GM19395 (cell line): ENCODE measurements around the gene MTX1.

Experiments used
- ATAC-seq: cut with Tn5 transposase; IDR thresholded peaks from one replicate; pipeline ENCODE4 v1.9.1; 2021; ENCODE audit warnings: mild to moderate bottlenecking, moderate library complexity; ENCODE audit not compliant: unreplicated experiment

The MTX1 gene

GRCh38 chr1:155174324-155175280 lies 33.9 kb upstream of the MTX1 start:
- ATAC-seq = no peak

GRCh38 chr1:155175281-155175926 lies 33.1 kb upstream of the MTX1 start:
- ATAC-seq = no peak

GRCh38 chr1:155175927-155176371 lies 32.5 kb upstream of the MTX1 start:
- ATAC-seq = no peak

- no peak for ATAC-seq
These were observed 31.9 kb upstream of the MTX1 start for GRCh38 chr1:155176544-155177071.

- ATAC-seq = no peak
These were observed 31.1 kb upstream of the MTX1 start for GRCh38 chr1:155177192-155177917.

- no peak for ATAC-seq
These were observed 30.6 kb upstream of the MTX1 start for GRCh38 chr1:155177918-155178281.

- ATAC-seq = no peak
These were observed 29.9 kb upstream of the MTX1 start for GRCh38 chr1:155178441-155179111.

GRCh38 chr1:155179112-155180031 lies 29.1 kb upstream of the MTX1 start:
- no peak for ATAC-seq

- ATAC-seq = no peak
These were observed 27.0 kb upstream of the MTX1 start for GRCh38 chr1:155181371-155182051.

- ATAC-seq = no peak
These were observed 26.4 kb upstream of the MTX1 start for GRCh38 chr1:155182052-155182550.

- no peak for ATAC-seq
These were observed 24.7 kb upstream of the MTX1 start for GRCh38 chr1:155183775-155184221.

GRCh38 chr1:155184351-155184811 lies 24.1 kb upstream of the MTX1 start:
- ATAC-seq = no peak

GRCh38 chr1:155184835-155185782 lies 23.4 kb upstream of the MTX1 start:
- no peak for ATAC-seq

GRCh38 chr1:155185783-155186066 lies 22.8 kb upstream of the MTX1 start:
- no peak for ATAC-seq

GRCh38 chr1:155186067-155186793 lies 22.3 kb upstream of the MTX1 start:
- ATAC-seq = no peak

GRCh38 chr1:155186794-155187455 lies 21.6 kb upstream of the MTX1 start:
- ATAC-seq = no peak
